Epithelial cell of proximal tubule (primary cell): Measurements from ENCODE around the gene SLC48A1. TPM values are rescaled to one million over a fixed set of nuclear protein-coding genes. Genes with fewer than 3 reads are reported as not detected.

Experiments used
- DNase-seq: peaks from one replicate; pipeline ENCODE4 v3.0.0-alpha.2; 2011; ENCODE audit warnings: low read depth
- H3K4me3 ChIP-seq: 2 replicates; pipeline ENCODE4 v1.5.1; 2011; ENCODE audit warnings: low read depth, mild to moderate bottlenecking, low read length
- CTCF ChIP-seq: conservative IDR thresholded peaks from 2 replicates; pipeline ENCODE4 v1.5.1; 2012; ENCODE audit warnings: low read depth, mild to moderate bottlenecking, low read length
- total RNA-seq: library from RNA; depleted of rRNA; stranded (reverse); fragments of >200 nt; gene quantifications from 2 replicates; pipeline ENCODE4 v1.2.3, GENCODE V29; 2015

The SLC48A1 gene
- total RNA-seq, 1 donor from 2014 or later, result 51.8 TPM

- no peak overlapping the region for H3K4me3 ChIP-seq
- TF ChIP-seq CTCF, result no peak
These were observed 20.9 kb upstream of the SLC48A1 start for GRCh38 chr12:47752121-47752520.

GRCh38 chr12:47752552-47752951 lies 20.5 kb upstream of the SLC48A1 start:
- no peak overlapping the region for H3K4me3 ChIP-seq
- DNase-seq, result no peak
- no peak for TF ChIP-seq CTCF

More at GRCh38 chr12:47752121-47752520, 20.9 kb upstream of the SLC48A1 start:
- no peak for DNase-seq

- TF ChIP-seq CTCF, result no peak
- no peak for DNase-seq
- peak overlapping the region; percentile 17 for H3K4me3 ChIP-seq
These were observed 19.7 kb upstream of the SLC48A1 start for GRCh38 chr12:47753021-47754001.

- no peak for TF ChIP-seq CTCF
- H3K4me3 ChIP-seq, result no peak overlapping the region
- no peak for DNase-seq
These were observed 18.9 kb upstream of the SLC48A1 start for GRCh38 chr12:47754126-47754525.

GRCh38 chr12:47754881-47755280 lies 18.2 kb upstream of the SLC48A1 start:
- DNase-seq, result no peak
- H3K4me3 ChIP-seq, result peak overlapping the region; percentile 86
- TF ChIP-seq CTCF, result no peak

- no peak for DNase-seq
- no peak for TF ChIP-seq CTCF
- H3K4me3 ChIP-seq, result peak overlapping the region; percentile 86
These were observed 17.1 kb upstream of the SLC48A1 start for GRCh38 chr12:47755655-47756562.
